SK-N-SH (cell line): Measurements from ENCODE around the gene AHNAK. TPM values are rescaled to one million over a fixed set of nuclear protein-coding genes. Genes with fewer than 3 reads are reported as not detected.

ENCODE experiments used
- CTCF ChIA-PET: fragments of 300-600, 350-600 bp; formaldehyde crosslinking; extraction: SDS; loops from one replicate; lab custom pipeline; 2021; lab: Yijun Ruan, JAX
- POLR2A ChIA-PET: fragments of 350-600 bp; sonication (Branson Sonifier 250); formaldehyde crosslinking; extraction: SDS; loops from one replicate; lab custom pipeline; 2020; ENCODE audit warnings: antibody characterized with exemption, inconsistent platforms; lab: Yijun Ruan, JAX
- DNase-seq: peaks from one replicate; pipeline ENCODE4 v3.0.0; 2012
- H2AFZ ChIP-seq: fragments of 200-600 bp; sonication (generic); 2 replicates; pipeline ENCODE4 v1.8.1; 2016; ENCODE audit warnings: antibody characterized with exemption, mild to moderate bottlenecking, low read depth
- H3F3A ChIP-seq: fragments of 200-600 bp; sonication (generic); replicated peaks from 2 replicates; pipeline ENCODE3; 2016; ENCODE audit warnings: antibody characterized with exemption, mild to moderate bottlenecking; ENCODE audit not compliant: insufficient read depth
- H3K27ac ChIP-seq, 2 experiments: fragments of 200-500 bp in 1 of 2; fragments of 200-600 bp in 1 of 2; sonication (Bioruptor generic) in 1 of 2; sonication (generic), shearing (Covaris generic) in 1 of 2; 2 replicates each; pipeline versions ENCODE4 v1.5.1 to v1.6.1; 2014 to 2016; ENCODE audit warnings: low read depth in 2 of 2, inconsistent platforms in 1 of 2, low read length in 1 of 2, mild to moderate bottlenecking in 1 of 2, mixed read lengths in 1 of 2
- H3K27me3 ChIP-seq: fragments of 200-600 bp; sonication (generic), shearing (Covaris generic); 2 replicates; pipeline ENCODE4 v1.6.1; 2016; ENCODE audit warnings: mixed run types; ENCODE audit not compliant: insufficient read depth
- H3K36me3 ChIP-seq, 2 experiments: fragments of 200-500 bp in 1 of 2; fragments of 200-600 bp in 1 of 2; sonication (Bioruptor generic) in 1 of 2; sonication (generic) in 1 of 2; replicated peaks in 1 of 2; 2 replicates each; pipeline versions ENCODE3 to v1.5.1; 2014 to 2016; ENCODE audit warnings: low read length in 1 of 2, mild to moderate bottlenecking in 1 of 2; ENCODE audit not compliant: insufficient read depth in 2 of 2, control insufficient read depth in 1 of 2
- H3K4me1 ChIP-seq, 2 experiments: fragments of 200-500 bp in 1 of 2; fragments of 200-600 bp in 1 of 2; sonication (Bioruptor generic) in 1 of 2; sonication (generic), shearing (Covaris generic) in 1 of 2; 2 replicates each; pipeline versions ENCODE4 v1.5.1 to v1.6.1; 2014 to 2016; ENCODE audit warnings: low read depth in 1 of 2, low read length in 1 of 2, mixed run types in 1 of 2; ENCODE audit not compliant: insufficient read depth in 2 of 2, control insufficient read depth in 1 of 2
- H3K4me2 ChIP-seq: fragments of 200-600 bp; sonication (generic), shearing (Covaris generic); 2 replicates; pipeline ENCODE4 v1.6.1; 2017; ENCODE audit warnings: mixed run types
- H3K4me3 ChIP-seq, 2 experiments: fragments of 200-500 bp in 1 of 2; fragments of 200-600 bp in 1 of 2; sonication (Bioruptor generic) in 1 of 2; sonication (generic), shearing (Covaris generic) in 1 of 2; 2 replicates each; pipeline versions ENCODE4 v1.5.1 to v1.8.1; 2014 to 2016; ENCODE audit warnings: low read depth in 2 of 2, inconsistent platforms in 1 of 2, low read length in 1 of 2, mild to moderate bottlenecking in 1 of 2, mixed read lengths in 1 of 2, moderate library complexity in 1 of 2
- H3K79me2 ChIP-seq: fragments of 200-600 bp; sonication (generic); 2 replicates; pipeline ENCODE4 v1.8.1; 2017; ENCODE audit warnings: mild to moderate bottlenecking; ENCODE audit not compliant: insufficient read depth
- H3K9ac ChIP-seq: fragments of 200-600 bp; sonication (generic); 2 replicates; pipeline ENCODE4 v1.6.1; 2017; ENCODE audit warnings: mixed run types
- H3K9me2 ChIP-seq: fragments of 200-600 bp; sonication (generic); 2 replicates; pipeline ENCODE4 v1.6.1; 2017; ENCODE audit warnings: mixed run types
- H3K9me3 ChIP-seq: fragments of 200-600 bp; sonication (generic); 2 replicates; pipeline ENCODE4 v1.6.1; 2017; ENCODE audit warnings: mixed run types, mild to moderate bottlenecking, moderate library complexity
- H4K20me1 ChIP-seq: fragments of 200-600 bp; sonication (generic); 2 replicates; pipeline ENCODE4 v1.6.1; 2017; ENCODE audit warnings: mild to moderate bottlenecking, mixed run types; ENCODE audit not compliant: insufficient read depth
- EP300 ChIP-seq, 2 experiments: IDR thresholded peaks; 2 replicates each; pipeline versions ENCODE4 v1.4.0 to v1.6.1; 2012; ENCODE audit warnings: borderline replicate concordance in 1 of 2, low read depth in 1 of 2, low read length in 1 of 2
- EZH2phosphoT487 ChIP-seq: fragments of 200-600 bp; sonication (generic); IDR thresholded peaks from 2 replicates; pipeline ENCODE4 v1.6.1; 2017; ENCODE audit warnings: low read depth, mixed run types, mild to moderate bottlenecking, antibody characterized with exemption, moderate library complexity, borderline replicate concordance
- FOSL2 ChIP-seq: IDR thresholded peaks from 2 replicates; pipeline ENCODE4 v1.4.0; 2012; ENCODE audit warnings: low read depth, mild to moderate bottlenecking, moderate library complexity, borderline replicate concordance
- FOXJ3 ChIP-seq: sonication (generic); formaldehyde crosslinking; IDR thresholded peaks from 2 replicates; pipeline ENCODE4 v1.5.1; 2020; ENCODE audit warnings: mild to moderate bottlenecking, missing genetic modification reagents
- GABPA ChIP-seq: IDR thresholded peaks from 2 replicates; pipeline ENCODE4 v1.4.0; 2012; ENCODE audit warnings: low read depth, mild to moderate bottlenecking
- GATA2 ChIP-seq: sonication (generic); formaldehyde crosslinking; IDR thresholded peaks from 2 replicates; pipeline ENCODE4 v1.5.0; 2020; ENCODE audit warnings: mild to moderate bottlenecking, missing genetic modification reagents
- IRF3 ChIP-seq: fragments of 150-350 bp; IDR thresholded peaks from 2 replicates; pipeline ENCODE4 v1.6.1; 2016; ENCODE audit warnings: mild to moderate bottlenecking, low read depth, low read length
- JUND ChIP-seq: IDR thresholded peaks from 2 replicates; pipeline ENCODE4 v1.4.0; 2012
- MEF2A ChIP-seq: IDR thresholded peaks from 2 replicates; pipeline ENCODE4 v1.4.0; 2012; ENCODE audit warnings: low read depth, borderline replicate concordance
- MXI1 ChIP-seq: IDR thresholded peaks from 2 replicates; pipeline ENCODE4 v1.6.1; 2012; ENCODE audit warnings: mild to moderate bottlenecking, low read depth, low read length, improper control_type of control experiment
- NFIC ChIP-seq: IDR thresholded peaks from 2 replicates; pipeline ENCODE4 v1.4.0; 2012; ENCODE audit warnings: borderline replicate concordance
- NRF1 ChIP-seq: IDR thresholded peaks from 2 replicates; pipeline ENCODE4 v1.6.1; 2012; ENCODE audit warnings: low read depth, mild to moderate bottlenecking, low read length
- RCOR1 ChIP-seq: fragments of 150-350 bp; IDR thresholded peaks from 2 replicates; pipeline ENCODE4 v1.6.1; 2017; ENCODE audit warnings: antibody characterized with exemption, low read length
- RXRA ChIP-seq: IDR thresholded peaks from 2 replicates; pipeline ENCODE4 v1.4.0; 2012; ENCODE audit warnings: low read depth, mild to moderate bottlenecking, borderline replicate concordance
- SIN3A ChIP-seq: IDR thresholded peaks from 2 replicates; pipeline ENCODE4 v1.6.1; 2012; ENCODE audit warnings: low read depth, mild to moderate bottlenecking, low read length, moderate library complexity, borderline replicate concordance
- SMC3 ChIP-seq: IDR thresholded peaks from 2 replicates; pipeline ENCODE4 v1.6.1; 2012; ENCODE audit warnings: low read depth, low read length, improper control_type of control experiment
- TAF1 ChIP-seq: IDR thresholded peaks from 2 replicates; pipeline ENCODE4 v1.6.1; 2012; ENCODE audit warnings: low read depth, mild to moderate bottlenecking, low read length, moderate library complexity, borderline replicate concordance
- TEAD4 ChIP-seq: IDR thresholded peaks from 2 replicates; pipeline ENCODE4 v1.4.0; 2012; ENCODE audit warnings: mild to moderate bottlenecking, borderline replicate concordance; ENCODE audit not compliant: insufficient read depth
- ZBTB33 ChIP-seq: IDR thresholded peaks from 2 replicates; pipeline ENCODE4 v1.4.0; 2012; ENCODE audit warnings: low read depth, borderline replicate concordance
- WGBS: methylation state at CpG from one replicate; pipeline ENCODE4 v1.1.6; 2017; ENCODE audit warnings: low lambda C conversion rate; 5-methylcytosine and 5-hydroxymethylcytosine counted together
- polyA plus RNA-seq, 3 experiments: library from polyadenylated mRNA; depleted of rRNA; stranded (reverse); fragments of >200 nt; gene quantifications; 2 replicates each; pipeline ENCODE4 v1.2.3, GENCODE V29; 2012
- TF ChIP-seq, protein P1 (sequence below): IDR thresholded peaks from 2 replicates; pipeline ENCODE4 v1.6.1; 2012; ENCODE audit warnings: mild to moderate bottlenecking, low read depth, low read length, moderate library complexity
- TF ChIP-seq, protein P2 (sequence below): IDR thresholded peaks from 2 replicates; pipeline ENCODE4 v1.4.0; 2012; ENCODE audit warnings: low read depth, borderline replicate concordance

Gene AHNAK
- polyA plus RNA-seq, 1 of the 3 experiments (the other 2 are of a cell fraction) = 57.8 TPM

DNA sequence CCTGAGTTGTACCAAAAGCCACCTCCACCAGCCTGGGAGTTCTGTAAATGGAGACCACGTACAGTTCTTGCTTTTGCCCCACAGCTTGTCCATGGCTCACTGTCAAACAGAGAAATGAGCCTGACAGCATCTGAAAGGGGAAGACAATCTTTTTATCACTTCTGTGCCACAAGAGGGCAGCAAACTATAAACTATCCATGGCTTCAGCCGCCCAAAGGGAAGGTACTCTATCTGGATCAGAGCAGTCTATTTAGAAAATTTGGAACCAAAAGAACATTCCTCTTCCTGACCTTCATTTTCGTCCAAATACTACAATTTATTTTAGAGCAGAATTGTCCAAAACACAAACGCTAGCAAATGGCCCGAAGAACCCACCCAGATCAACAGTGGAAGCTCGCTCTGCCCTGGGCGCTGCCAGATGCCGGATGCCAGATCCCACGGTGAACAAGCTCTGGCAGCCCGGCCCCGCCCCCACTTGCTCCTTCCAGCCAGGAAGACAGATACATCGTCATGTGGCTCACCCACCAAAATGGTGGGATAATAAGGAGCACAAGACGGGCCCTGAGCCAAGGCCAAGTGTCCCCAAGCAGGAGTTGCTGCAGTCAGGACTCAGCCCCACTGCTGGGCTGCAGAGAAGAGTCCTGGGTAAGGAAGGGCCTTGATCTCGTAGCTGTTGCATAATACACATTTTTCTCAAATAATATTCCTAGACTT, 151.6 kb downstream of the AHNAK start (continued):
- TF ChIP-seq ZBTB33 (no peak), IRF3 (no peak), SIN3A (0 out of 2 replicates have a peak, but pooled peaks have one; percentile 66), EZH2phosphoT487 (no peak), NRF1 (no peak), RXRA (no peak), FOSL2 (no peak), EP300 (IDR thresholded peaks at IDR 0.05; ENCODE audit: borderline replicate concordance in 1 of 2, low read depth in 1 of 2, low read length in 1 of 2) (peak in 1 of 2 experiments; percentile 56; a peak in 2 of 4 replicates), GATA2 (CRISPR knock-in tag) (no peak)

- Histone ChIP-seq H3K4me2 (no peak overlapping the region), H3K4me3 (no peak overlapping the region), H3K4me1 (peaks cover 7 to 27% of the 10 kb centered on the region in 2 experiments; a peak in 3 of 4 replicates), H3K79me2 (no peaks in the 10 kb centered on the region), H4K20me1 (no peaks in the 10 kb centered on the region), H3K9me3 (no peaks in the 10 kb centered on the region), H2AFZ (no peak overlapping the region), H3K36me3 (no peaks in the 10 kb centered on the region), H3F3A (no peaks in the 10 kb centered on the region), H3K9ac (no peak overlapping the region), H3K27ac (no peak overlapping the region), H3K9me2 (no peaks in the 10 kb centered on the region), H3K27me3 (no peaks in the 10 kb centered on the region)
- ChIA-PET CTCF (interaction anchor here (1.4 to 8.5 kb wide), 10 partner anchors 11 to 228 kb away, joined by 3 to 195 read pairs (median 10); partner anchors contain the start of genes B3GAT3 and EEF1G), POLR2A (interaction anchor here (3.4 kb wide), 1 partner anchor 198 kb away, joined by 30 read pairs; the partner anchor contains the start of gene TUT1)
- 78% methylated on average over 5 of the region's 5 CpGs for WGBS
- no peak for DNase-seq
- TF ChIP-seq SIN3A (no peak), RXRA (no peak), MXI1 (no peak), FOXJ3 (CRISPR knock-in tag) (no peak), GATA2 (CRISPR knock-in tag) (no peak), TAF1 (no peak), NFIC (no peak), SMC3 (no peak), NRF1 (no peak), JUND (no peak), EP300 (IDR thresholded peaks at IDR 0.05; ENCODE audit: borderline replicate concordance in 1 of 2, low read depth in 1 of 2, low read length in 1 of 2) (no peak), TEAD4 (no peak), GABPA (no peak), MEF2A (no peak), RCOR1 (no peak)
- TF ChIP-seq, protein P1, sequence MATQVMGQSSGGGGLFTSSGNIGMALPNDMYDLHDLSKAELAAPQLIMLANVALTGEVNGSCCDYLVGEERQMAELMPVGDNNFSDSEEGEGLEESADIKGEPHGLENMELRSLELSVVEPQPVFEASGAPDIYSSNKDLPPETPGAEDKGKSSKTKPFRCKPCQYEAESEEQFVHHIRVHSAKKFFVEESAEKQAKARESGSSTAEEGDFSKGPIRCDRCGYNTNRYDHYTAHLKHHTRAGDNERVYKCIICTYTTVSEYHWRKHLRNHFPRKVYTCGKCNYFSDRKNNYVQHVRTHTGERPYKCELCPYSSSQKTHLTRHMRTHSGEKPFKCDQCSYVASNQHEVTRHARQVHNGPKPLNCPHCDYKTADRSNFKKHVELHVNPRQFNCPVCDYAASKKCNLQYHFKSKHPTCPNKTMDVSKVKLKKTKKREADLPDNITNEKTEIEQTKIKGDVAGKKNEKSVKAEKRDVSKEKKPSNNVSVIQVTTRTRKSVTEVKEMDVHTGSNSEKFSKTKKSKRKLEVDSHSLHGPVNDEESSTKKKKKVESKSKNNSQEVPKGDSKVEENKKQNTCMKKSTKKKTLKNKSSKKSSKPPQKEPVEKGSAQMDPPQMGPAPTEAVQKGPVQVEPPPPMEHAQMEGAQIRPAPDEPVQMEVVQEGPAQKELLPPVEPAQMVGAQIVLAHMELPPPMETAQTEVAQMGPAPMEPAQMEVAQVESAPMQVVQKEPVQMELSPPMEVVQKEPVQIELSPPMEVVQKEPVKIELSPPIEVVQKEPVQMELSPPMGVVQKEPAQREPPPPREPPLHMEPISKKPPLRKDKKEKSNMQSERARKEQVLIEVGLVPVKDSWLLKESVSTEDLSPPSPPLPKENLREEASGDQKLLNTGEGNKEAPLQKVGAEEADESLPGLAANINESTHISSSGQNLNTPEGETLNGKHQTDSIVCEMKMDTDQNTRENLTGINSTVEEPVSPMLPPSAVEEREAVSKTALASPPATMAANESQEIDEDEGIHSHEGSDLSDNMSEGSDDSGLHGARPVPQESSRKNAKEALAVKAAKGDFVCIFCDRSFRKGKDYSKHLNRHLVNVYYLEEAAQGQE = no peak
- TF ChIP-seq, protein P2, sequence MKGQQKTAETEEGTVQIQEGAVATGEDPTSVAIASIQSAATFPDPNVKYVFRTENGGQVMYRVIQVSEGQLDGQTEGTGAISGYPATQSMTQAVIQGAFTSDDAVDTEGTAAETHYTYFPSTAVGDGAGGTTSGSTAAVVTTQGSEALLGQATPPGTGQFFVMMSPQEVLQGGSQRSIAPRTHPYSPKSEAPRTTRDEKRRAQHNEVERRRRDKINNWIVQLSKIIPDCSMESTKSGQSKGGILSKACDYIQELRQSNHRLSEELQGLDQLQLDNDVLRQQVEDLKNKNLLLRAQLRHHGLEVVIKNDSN = no peak
Measured at GRCh38 chr11:62393735-62394134, 152.9 kb downstream of the AHNAK start.
